CD4-positive, alpha-beta T cell (primary cell): Measurements from ENCODE around the gene BCL2. TPM values are rescaled to one million over a fixed set of nuclear protein-coding genes. Genes with fewer than 3 reads are reported as not detected.

ENCODE experiments used
- ATAC-seq: fragments of 200-7000 bp; cut with Tn5 transposase; one replicate; pipeline ENCODE4 v1.10.0; 2022; ENCODE audit warnings: mild to moderate bottlenecking; ENCODE audit not compliant: poor library complexity
- CTCF ChIA-PET: fragments of 350-600 bp; sonication (Branson Sonifier 250); formaldehyde crosslinking; loops from one replicate; lab custom pipeline; 2021; ENCODE audit warnings: antibody characterized with exemption, inconsistent platforms; lab: Charles Lee
- POLR2A ChIA-PET: fragments of 350-600 bp; sonication (Branson Sonifier 250); formaldehyde crosslinking; loops from one replicate; lab custom pipeline; 2021; ENCODE audit warnings: antibody characterized with exemption, inconsistent platforms; lab: Charles Lee
- DNase-seq, 14 experiments: peaks; one replicate each; pipeline ENCODE4 v3.0.0-alpha.2; 2013 to 2020; ENCODE audit warnings: mixed read lengths in 2 of 14
- H3K27ac ChIP-seq, 2 donors: one replicate each; pipeline versions ENCODE4 v1.5.1 to v1.7.0; 2013; ENCODE audit warnings: low read length in 2 of 2, low read depth in 1 of 2, mild to moderate bottlenecking in 1 of 2
- H3K27me3 ChIP-seq, 2 experiments: 1 replicate in 1 of 2; 2 replicates in 1 of 2; pipeline versions ENCODE4 v1.6.1 to v1.7.0; 2013; ENCODE audit warnings: low read length in 2 of 2, control low read depth in 1 of 2, mild to moderate bottlenecking in 1 of 2, moderate library complexity in 1 of 2; ENCODE audit not compliant: insufficient read depth in 2 of 2, control insufficient read depth in 1 of 2
- H3K36me3 ChIP-seq: one replicate; pipeline ENCODE4 v1.6.1; 2013; ENCODE audit warnings: low read length, control low read depth; ENCODE audit not compliant: insufficient read depth
- H3K4me1 ChIP-seq: one replicate; pipeline ENCODE4 v1.6.1; 2013; ENCODE audit warnings: low read length, control low read depth; ENCODE audit not compliant: insufficient read depth
- H3K4me3 ChIP-seq: one replicate; pipeline ENCODE4 v1.5.1; 2013; ENCODE audit warnings: mild to moderate bottlenecking, low read length, moderate library complexity
- H3K9me3 ChIP-seq, 2 experiments: 1 replicate in 1 of 2; 2 replicates in 1 of 2; pipeline versions ENCODE4 v1.6.1 to v1.7.0; 2013; ENCODE audit warnings: low read length in 2 of 2, mild to moderate bottlenecking in 2 of 2, control low read depth in 1 of 2, moderate library complexity in 1 of 2; ENCODE audit not compliant: control insufficient read depth in 1 of 2, insufficient read depth in 1 of 2
- H3K27ac Mint-ChIP-seq: one replicate; pipeline ENCODE4 v1.8.0; 2020; ENCODE audit warnings: mixed read lengths
- H3K27me3 Mint-ChIP-seq: one replicate; pipeline ENCODE4 v1.8.0; 2021; ENCODE audit warnings: mixed read lengths
- H3K36me3 Mint-ChIP-seq: one replicate; pipeline ENCODE4 v1.8.0; 2021; ENCODE audit warnings: low read depth, mixed read lengths
- H3K4me1 Mint-ChIP-seq: one replicate; pipeline ENCODE4 v1.8.0; 2021; ENCODE audit warnings: low read depth, mixed read lengths
- H3K4me3 Mint-ChIP-seq: one replicate; pipeline ENCODE4 v1.8.0; 2020; ENCODE audit warnings: mild to moderate bottlenecking, mixed read lengths
- H3K9me3 Mint-ChIP-seq: one replicate; pipeline ENCODE4 v1.8.0; 2020; ENCODE audit warnings: mixed read lengths
- CTCF ChIP-seq: fragments of 200-600 bp; IDR thresholded peaks from one replicate; pipeline ENCODE4 v1.8.0; 2022; ENCODE audit warnings: antibody characterized with exemption, mild to moderate bottlenecking
- intact Hi-C, 2 experiments: fragments of 100-400 bp; cut with DNase I in 1 of 2; cut with micrococcal nuclease in 1 of 2; formaldehyde crosslinking; loops; one replicate each; pipeline versions ENCODE4 v1.15.1 to v1.9.0; 2023 to 2025; cut with DNase I, micrococcal nuclease
- total RNA-seq, 174 experiments: library from RNA in 2 of 174; stranded (reverse) in 2 of 174; gene quantifications; one replicate each; pipeline ENCODE4 v1.2.3 and lab custom pipeline; 2021 to 2026

Gene BCL2
- total RNA-seq, 2 experiments from 2014 or later: 40.1 to 40.3 TPM

- peak overlapping the region; percentile 14 for H3K27ac Mint-ChIP-seq
- H3K27ac ChIP-seq: no peak overlapping the region
- intact Hi-C loops: no loop called here
- CTCF ChIA-PET: interaction anchor here (0.9 kb wide), 1 partner anchor 191 kb away, joined by 3 read pairs; no protein-coding TSS in a partner anchor
- POLR2A ChIA-PET: no interaction called here
- TF ChIP-seq CTCF: no peak
- peaks cover 6% of the 10 kb centered on the region for H3K4me1 Mint-ChIP-seq
- peaks cover 3% of the 10 kb centered on the region for H3K4me1 ChIP-seq
- no peaks in the 10 kb centered on the region for H3K27me3 ChIP-seq
- no peaks in the 10 kb centered on the region for H3K27me3 Mint-ChIP-seq
- H3K4me3 ChIP-seq: no peak overlapping the region
- no peak overlapping the region for H3K4me3 Mint-ChIP-seq
- ATAC-seq (no peak), DNase-seq (no peak)
- H3K36me3 Mint-ChIP-seq: peaks cover 10% of the 10 kb centered on the region
- no peaks in the 10 kb centered on the region for H3K9me3 Mint-ChIP-seq
- H3K9me3 ChIP-seq: no peaks in the 10 kb centered on the region
- H3K36me3 ChIP-seq: peaks cover 32% of the 10 kb centered on the region
These were observed 193.2 kb downstream of the BCL2 start for GRCh38 chr18:63126134-63127069.

GRCh38 chr18:63120620-63121019 lies 198.9 kb downstream of the BCL2 start:
- CTCF ChIA-PET: no interaction called here
- no peaks in the 10 kb centered on the region for H3K4me1 ChIP-seq
- no peak overlapping the region for H3K27ac Mint-ChIP-seq
- H3K27ac ChIP-seq: no peak overlapping the region
- no peak overlapping the region for H3K4me3 Mint-ChIP-seq
- ATAC-seq (no peak), DNase-seq (no peak)
- H3K36me3 ChIP-seq: no peaks in the 10 kb centered on the region
- no peaks in the 10 kb centered on the region for H3K9me3 Mint-ChIP-seq
- no peaks in the 10 kb centered on the region for H3K9me3 ChIP-seq
- POLR2A ChIA-PET: no interaction called here
- no peaks in the 10 kb centered on the region for H3K27me3 ChIP-seq
- H3K4me1 Mint-ChIP-seq: no peaks in the 10 kb centered on the region
- intact Hi-C loops: no loop called here
- no peaks in the 10 kb centered on the region for H3K27me3 Mint-ChIP-seq
- TF ChIP-seq CTCF: no peak
- H3K36me3 Mint-ChIP-seq: no peaks in the 10 kb centered on the region
- H3K4me3 ChIP-seq: no peak overlapping the region

- no peaks in the 10 kb centered on the region for H3K36me3 Mint-ChIP-seq
- no peaks in the 10 kb centered on the region for H3K9me3 Mint-ChIP-seq
- H3K4me3 Mint-ChIP-seq: no peak overlapping the region
- H3K27ac ChIP-seq: no peak overlapping the region
- no peaks in the 10 kb centered on the region for H3K4me1 Mint-ChIP-seq
- TF ChIP-seq CTCF: no peak
- ATAC-seq: no peak
- H3K27ac Mint-ChIP-seq: no peak overlapping the region
- intact Hi-C loops: no loop called here
- H3K36me3 ChIP-seq: no peaks in the 10 kb centered on the region
- DNase-seq: peak in 4 of 14 experiments; percentile 21 to 44 (median 32)
- H3K4me3 ChIP-seq: no peak overlapping the region
- ChIA-PET POLR2A (no interaction called here), CTCF (interaction anchor here (1.6 kb wide), 1 partner anchor 203 kb away, joined by 5 read pairs; no protein-coding TSS in a partner anchor)
- no peaks in the 10 kb centered on the region for H3K9me3 ChIP-seq
- no peaks in the 10 kb centered on the region for H3K27me3 Mint-ChIP-seq
- no peaks in the 10 kb centered on the region for H3K4me1 ChIP-seq
- no peaks in the 10 kb centered on the region for H3K27me3 ChIP-seq
These were observed 199.9 kb downstream of the BCL2 start for GRCh38 chr18:63119647-63120046.
